Measurements from ENCODE around the gene TAS2R43. TPM values are rescaled to one million over a fixed set of nuclear protein-coding genes. Genes with fewer than 3 reads are reported as not detected.

The TAS2R43 gene
- total and polyA plus RNA-seq, 2 of the 4 experiments (the other 2 are of a cell fraction): 0.90 TPM; not detected in 1

DNA sequence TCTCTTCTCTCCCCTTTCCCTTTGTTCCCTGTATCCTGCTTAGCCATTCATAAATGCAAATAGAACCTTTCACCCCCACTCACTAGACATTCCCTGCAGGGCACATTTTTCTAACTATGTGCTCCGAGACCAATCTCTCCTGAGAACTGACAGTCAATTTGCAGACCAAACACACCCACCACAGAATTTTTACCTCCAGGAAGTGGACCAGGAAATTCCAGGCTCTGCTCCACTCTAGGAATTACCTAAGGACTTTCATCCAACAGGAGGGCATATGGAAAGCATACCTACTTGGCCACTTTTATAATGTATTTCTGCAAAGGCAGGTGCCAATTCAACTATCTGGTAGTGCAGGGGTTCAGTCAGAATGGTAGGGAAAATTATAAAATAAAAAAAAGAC lies 21.1 kb downstream of the TAS2R43 start:
- no peak for DNase-seq
- H3K36me3 ChIP-seq (ENCODE audit: control insufficient read depth, insufficient read depth, low read length): no peaks in the 10 kb centered on the region; the same call in 1 of the 2 replicates
- no peak overlapping the region for H3K18ac ChIP-seq (ENCODE audit: low read depth, low read length)
- no peak for ATAC-seq (ENCODE audit: low read depth)
- H4K20me1 ChIP-seq (ENCODE audit: insufficient read depth, low read length): no peaks in the 10 kb centered on the region
- H3K9ac ChIP-seq (ENCODE audit: low read depth, low read length): no peak overlapping the region
- H3K56ac ChIP-seq (ENCODE audit: extremely low read depth, insufficient read depth, low read length): no peak overlapping the region
- H4K8ac ChIP-seq (ENCODE audit: low read depth in 2 of 2, low read length in 2 of 2): no peak overlapping the region
- H2BK20ac ChIP-seq (ENCODE audit: low read depth, low read length): no peak overlapping the region
- intact Hi-C loops (cut with micrococcal nuclease) (no loop called here), in situ Hi-C loops (cut with MboI; ENCODE audit: low sequenced_read_pairs) (no loop called here), dilution Hi-C loops (cut with HindIII; ENCODE audit: low sequenced_read_pairs, unreplicated experiment) (no loop called here)
- no peak overlapping the region for H3K4ac ChIP-seq (ENCODE audit: low read depth, low read length)
- H2BK5ac ChIP-seq (ENCODE audit: low read depth, low read length, poor library complexity, severe bottlenecking): no peak overlapping the region
- POLR2A ChIA-PET (ENCODE audit: unreplicated experiment): no interaction called here
- H3K27ac ChIP-seq (ENCODE audit: insufficient read depth, low read length): no peak overlapping the region
- H3K27me3 ChIP-seq (ENCODE audit: control insufficient read depth, insufficient read depth, low read length): no peaks in the 10 kb centered on the region
- H3K4me1 ChIP-seq (ENCODE audit: control insufficient read depth, insufficient read depth, low read length): no peaks in the 10 kb centered on the region
- no peak overlapping the region for H2AK5ac ChIP-seq (ENCODE audit: low read depth, low read length)
- H3K9me3 ChIP-seq (ENCODE audit: control insufficient read depth, insufficient read depth, low read length): no peaks in the 10 kb centered on the region
- no peak overlapping the region for H3K14ac ChIP-seq (replicated peaks; ENCODE audit: low read depth, low read length)
- no peak overlapping the region for H2AK9ac ChIP-seq (replicated peaks; ENCODE audit: low read depth, low read length, poor library complexity)
- H3K23ac ChIP-seq (ENCODE audit: low read depth, low read length): no peak overlapping the region
- no peak overlapping the region for H4K5ac ChIP-seq (ENCODE audit: low read depth, low read length)
- no peak overlapping the region for H2AFZ ChIP-seq (replicated peaks; ENCODE audit: low read length, poor library complexity)
- H2BK120ac ChIP-seq (ENCODE audit: low read depth, low read length): no peak overlapping the region
- 83% methylated on average over 1 of the region's 1 CpG; no CpG with 5 or more reads in 1 of the 2 experiments for WGBS, 2 experiments (ENCODE audit: extremely low coverage in 2 of 2, insufficient read length in 1 of 2)
- no peak for TF ChIP-seq RCOR1 (IDR thresholded peaks at IDR 0.05; ENCODE audit: insufficient replicate concordance, low read length)
- TF ChIP-seq CEBPB (IDR thresholded peaks at IDR 0.05; ENCODE audit: low read depth, low read length): no peak
- TF ChIP-seq MXI1 (IDR thresholded peaks at IDR 0.05; ENCODE audit: borderline replicate concordance, low read depth, low read length): no peak
- TF ChIP-seq SMC3 (IDR thresholded peaks at IDR 0.05; ENCODE audit: low read depth, low read length): no peak
- no peak for TF ChIP-seq MAFK (IDR thresholded peaks at IDR 0.05; ENCODE audit: low read depth, low read length)
- TF ChIP-seq, protein P1, sequence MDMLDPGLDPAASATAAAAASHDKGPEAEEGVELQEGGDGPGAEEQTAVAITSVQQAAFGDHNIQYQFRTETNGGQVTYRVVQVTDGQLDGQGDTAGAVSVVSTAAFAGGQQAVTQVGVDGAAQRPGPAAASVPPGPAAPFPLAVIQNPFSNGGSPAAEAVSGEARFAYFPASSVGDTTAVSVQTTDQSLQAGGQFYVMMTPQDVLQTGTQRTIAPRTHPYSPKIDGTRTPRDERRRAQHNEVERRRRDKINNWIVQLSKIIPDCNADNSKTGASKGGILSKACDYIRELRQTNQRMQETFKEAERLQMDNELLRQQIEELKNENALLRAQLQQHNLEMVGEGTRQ (IDR thresholded peaks at IDR 0.05; ENCODE audit: low read depth, low read length): no peak
- no peak for TF ChIP-seq FOS (IDR thresholded peaks at IDR 0.05; ENCODE audit: low read depth, low read length)
- TF ChIP-seq, protein P2, sequence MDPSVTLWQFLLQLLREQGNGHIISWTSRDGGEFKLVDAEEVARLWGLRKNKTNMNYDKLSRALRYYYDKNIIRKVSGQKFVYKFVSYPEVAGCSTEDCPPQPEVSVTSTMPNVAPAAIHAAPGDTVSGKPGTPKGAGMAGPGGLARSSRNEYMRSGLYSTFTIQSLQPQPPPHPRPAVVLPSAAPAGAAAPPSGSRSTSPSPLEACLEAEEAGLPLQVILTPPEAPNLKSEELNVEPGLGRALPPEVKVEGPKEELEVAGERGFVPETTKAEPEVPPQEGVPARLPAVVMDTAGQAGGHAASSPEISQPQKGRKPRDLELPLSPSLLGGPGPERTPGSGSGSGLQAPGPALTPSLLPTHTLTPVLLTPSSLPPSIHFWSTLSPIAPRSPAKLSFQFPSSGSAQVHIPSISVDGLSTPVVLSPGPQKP (IDR thresholded peaks at IDR 0.05; ENCODE audit: borderline replicate concordance, low read depth, low read length): no peak
- TF ChIP-seq MAZ (IDR thresholded peaks at IDR 0.05; ENCODE audit: borderline replicate concordance, low read depth, low read length): no peak
- no peak for TF ChIP-seq RFX5 (IDR thresholded peaks at IDR 0.05; ENCODE audit: low read depth, low read length)
- TF ChIP-seq BHLHE40 (IDR thresholded peaks at IDR 0.05; ENCODE audit: low read depth, low read length): no peak
- no peak overlapping the region for H4K91ac ChIP-seq (ENCODE audit: insufficient read depth, low read depth, low read length)
- H3K4me3 ChIP-seq (ENCODE audit: insufficient read depth, low read depth, low read length): no peak overlapping the region
- CTCF ChIA-PET: no interaction called here
- no TSS peak for BruUV-seq (replicated peaks)
- no peaks in the 10 kb centered on the region for H3K9me1 ChIP-seq (ENCODE audit: insufficient read depth, low read length)
- H3K4me2 ChIP-seq (ENCODE audit: low read depth, low read length): no peak overlapping the region
- no peak overlapping the region for H2BK15ac ChIP-seq (ENCODE audit: low read depth, low read length)
- peaks cover 0 to 9% of the 10 kb centered on the region in 2 experiments; a peak in 3 of 4 replicates for H3K79me1 ChIP-seq (ENCODE audit: low read depth in 1 of 2, low read length in 2 of 2)

Measured in IMR-90 (cell line).